Measurements from ENCODE around the gene TRAPPC3L. TPM values are rescaled to one million over a fixed set of nuclear protein-coding genes. Genes with fewer than 3 reads are reported as not detected.

Gene TRAPPC3L
- total and polyA plus RNA-seq, 8 donors, result 0.12 to 0.99 (median 0.37) TPM

DNA sequence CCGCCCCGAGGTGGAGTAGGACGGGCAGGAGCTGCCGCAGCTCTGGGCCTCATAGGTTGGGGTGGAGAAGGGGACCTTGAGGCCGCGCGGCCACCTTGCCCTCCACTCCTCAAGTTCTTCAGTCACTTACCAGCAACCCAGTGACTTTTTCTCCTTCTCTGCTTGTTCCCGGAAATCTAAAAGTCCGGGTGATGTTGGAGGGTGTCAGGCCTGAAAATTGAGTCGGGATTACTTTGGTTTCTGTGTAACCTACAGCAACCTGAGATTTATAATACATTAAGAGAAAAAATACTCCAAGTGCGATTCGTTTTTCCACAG lies 26.2 kb upstream of the TRAPPC3L start:
- intact Hi-C loops (cut with DNase I), result no loop called here
- H3K27me3 ChIP-seq, result no peaks in the 10 kb centered on the region
- DNase-seq, result no peak
- H3K4me3 ChIP-seq, result peak overlapping the region; percentile 76 to 77
- peak overlapping the region; percentile 85 to 92 for H3K27ac ChIP-seq
- no peak for TF ChIP-seq CTCF (IDR thresholded peaks at IDR 0.05)
- peaks cover 0 to 10% of the 10 kb centered on the region in 2 donors for H3K36me3 ChIP-seq
- H3K9me3 ChIP-seq, result no peaks in the 10 kb centered on the region
- peaks cover 9 to 43% of the 10 kb centered on the region in 2 donors for H3K4me1 ChIP-seq
- no peak for ATAC-seq

DNA sequence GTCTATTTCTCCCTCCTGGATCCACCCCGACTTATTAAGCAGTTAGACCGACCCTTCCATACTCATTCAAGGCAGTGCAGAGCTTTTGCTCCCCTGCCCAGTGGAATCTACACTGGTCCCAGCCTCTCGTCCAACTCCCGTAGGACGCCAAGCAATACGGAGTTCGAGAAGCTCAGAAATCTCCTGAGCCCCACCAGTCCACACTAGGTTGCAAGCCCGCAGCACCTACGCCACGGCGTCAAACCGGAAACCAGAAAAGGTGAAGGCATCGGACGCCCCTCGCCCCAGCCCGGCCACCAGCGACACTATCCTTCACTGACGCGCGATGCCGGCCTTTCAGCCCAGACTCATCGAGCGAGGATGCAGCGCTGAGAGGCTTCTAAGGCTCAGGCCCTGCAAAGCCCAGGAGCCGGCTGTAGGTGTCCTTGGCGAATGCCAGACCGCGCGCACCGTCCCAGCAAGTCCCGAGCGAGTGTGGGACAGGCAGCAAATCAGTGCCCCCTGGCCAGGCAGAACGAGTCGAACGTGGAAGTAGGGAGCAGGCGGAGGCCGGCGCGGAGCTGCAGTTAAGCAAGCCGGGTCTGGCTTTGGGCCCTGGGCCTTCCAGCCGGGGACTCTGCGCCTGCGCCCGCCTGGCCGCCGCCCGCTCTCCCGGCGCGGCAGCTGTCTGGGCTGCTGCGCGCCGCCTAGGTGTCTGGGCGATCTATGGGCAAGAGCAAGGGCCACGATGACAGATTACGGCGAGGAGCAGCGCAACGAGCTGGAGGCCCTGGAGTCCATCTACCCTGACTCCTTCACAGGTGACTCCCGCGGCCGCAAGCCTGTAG lies 25.6 kb upstream of the TRAPPC3L start, which contains the start of gene RWDD1:
Gene RWDD1, plus strand, starts transcription at position 649 of the 827 bp plus-strand sequence. Its CDS starts 79 bp downstream, at position 728.
- Histone ChIP-seq H3K27ac (peak within 1 kb of the TSS; percentile 85 to 92), H3K36me3 (peaks cover 0 to 5% of the 10 kb centered on the region in 2 donors), H3K9me3 (no peaks in the 10 kb centered on the region), H3K27me3 (no peaks in the 10 kb centered on the region), H3K4me3 (peak within 1 kb of the TSS; percentile 76 to 77), H3K4me1 (peaks cover 9 to 43% of the 10 kb centered on the region in 2 donors)
- ATAC-seq, result peak; percentile 99
- no peak for TF ChIP-seq CTCF (IDR thresholded peaks at IDR 0.05)
- DNase-seq, result peak; percentile 97 to 100 (median 99)
- intact Hi-C loops (cut with DNase I), result no loop called here

DNA sequence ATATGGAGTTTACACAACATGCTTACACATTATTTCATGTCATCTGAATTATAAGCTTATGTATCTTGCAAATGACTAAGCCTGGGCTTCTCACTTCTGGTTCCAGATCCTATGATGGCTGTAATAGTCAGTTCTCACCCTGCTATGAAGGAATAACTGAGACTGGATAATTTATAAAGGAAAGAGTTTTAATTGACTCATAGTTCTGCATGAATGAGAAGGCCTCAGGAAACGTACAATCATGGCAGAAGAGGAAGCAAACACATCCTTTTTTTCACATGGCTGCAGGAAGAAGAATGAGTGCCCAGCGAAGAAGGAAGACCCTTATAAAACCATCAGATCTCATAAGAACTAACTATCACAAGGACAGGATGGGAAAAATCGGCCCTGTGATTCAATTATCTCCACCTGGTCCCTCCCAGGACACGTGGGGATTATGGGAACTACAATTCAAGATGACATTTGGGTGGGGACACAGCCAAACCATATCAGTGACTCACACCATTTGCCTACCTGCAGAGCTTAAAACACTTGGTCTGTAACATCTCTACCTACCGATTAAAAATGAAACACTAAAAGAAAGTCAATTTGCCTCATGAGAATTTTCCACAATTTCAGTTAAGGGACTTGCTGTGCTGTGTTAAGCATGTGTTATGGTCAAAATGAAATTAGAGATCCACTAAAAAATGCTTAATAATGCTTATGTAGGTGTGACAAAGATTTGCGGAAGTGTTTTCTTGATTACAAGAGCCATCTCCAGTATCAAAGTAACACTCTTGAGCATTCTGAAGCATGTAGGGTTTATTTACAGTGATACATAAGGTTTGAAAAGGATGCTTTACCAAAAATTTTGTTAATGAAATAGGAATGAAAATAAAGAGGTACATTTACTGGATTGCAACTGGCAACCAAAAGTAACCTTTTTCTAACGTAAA lies 23.6 kb upstream of the TRAPPC3L start:
- intact Hi-C loops (cut with DNase I), result no loop called here
- TF ChIP-seq CTCF (IDR thresholded peaks at IDR 0.05), result no peak
- ATAC-seq, result no peak

GRCh38 chr6:116568111-116568510 lies 22.6 kb upstream of the TRAPPC3L start:
- TF ChIP-seq CTCF (IDR thresholded peaks at IDR 0.05), result no peak
- peaks cover 0 to 8% of the 10 kb centered on the region in 2 donors for H3K27me3 ChIP-seq
- H3K36me3 ChIP-seq, result no peaks in the 10 kb centered on the region
- intact Hi-C loops (cut with DNase I), result no loop called here
- no peak for ATAC-seq
- no peaks in the 10 kb centered on the region for H3K9me3 ChIP-seq
- H3K27ac ChIP-seq, result no peak overlapping the region
- H3K4me3 ChIP-seq, result no peak overlapping the region
- DNase-seq, result no peak
- H3K4me1 ChIP-seq, result peaks cover 7 to 32% of the 10 kb centered on the region in 2 donors

More for the DNA sequence above, 23.6 kb upstream of the TRAPPC3L start:
- Histone ChIP-seq H3K36me3 (no peaks in the 10 kb centered on the region), H3K27ac (peak overlapping the region in 1 of 2 donors; percentile 43), H3K4me3 (no peak overlapping the region), H3K4me1 (peaks cover 9 to 42% of the 10 kb centered on the region in 2 donors), H3K27me3 (peaks cover 0 to 8% of the 10 kb centered on the region in 2 donors), H3K9me3 (no peaks in the 10 kb centered on the region)
- DNase-seq, result no peak

All from left lung (tissue), 10 donors.